Measurements from ENCODE around the gene MPRIP.
"Not testable (repeated sequence)": the region's sequence is repeated elsewhere in the genome, so short reads cannot be mapped to it uniquely, and the experiment has no call there.

The MPRIP gene

DNA sequence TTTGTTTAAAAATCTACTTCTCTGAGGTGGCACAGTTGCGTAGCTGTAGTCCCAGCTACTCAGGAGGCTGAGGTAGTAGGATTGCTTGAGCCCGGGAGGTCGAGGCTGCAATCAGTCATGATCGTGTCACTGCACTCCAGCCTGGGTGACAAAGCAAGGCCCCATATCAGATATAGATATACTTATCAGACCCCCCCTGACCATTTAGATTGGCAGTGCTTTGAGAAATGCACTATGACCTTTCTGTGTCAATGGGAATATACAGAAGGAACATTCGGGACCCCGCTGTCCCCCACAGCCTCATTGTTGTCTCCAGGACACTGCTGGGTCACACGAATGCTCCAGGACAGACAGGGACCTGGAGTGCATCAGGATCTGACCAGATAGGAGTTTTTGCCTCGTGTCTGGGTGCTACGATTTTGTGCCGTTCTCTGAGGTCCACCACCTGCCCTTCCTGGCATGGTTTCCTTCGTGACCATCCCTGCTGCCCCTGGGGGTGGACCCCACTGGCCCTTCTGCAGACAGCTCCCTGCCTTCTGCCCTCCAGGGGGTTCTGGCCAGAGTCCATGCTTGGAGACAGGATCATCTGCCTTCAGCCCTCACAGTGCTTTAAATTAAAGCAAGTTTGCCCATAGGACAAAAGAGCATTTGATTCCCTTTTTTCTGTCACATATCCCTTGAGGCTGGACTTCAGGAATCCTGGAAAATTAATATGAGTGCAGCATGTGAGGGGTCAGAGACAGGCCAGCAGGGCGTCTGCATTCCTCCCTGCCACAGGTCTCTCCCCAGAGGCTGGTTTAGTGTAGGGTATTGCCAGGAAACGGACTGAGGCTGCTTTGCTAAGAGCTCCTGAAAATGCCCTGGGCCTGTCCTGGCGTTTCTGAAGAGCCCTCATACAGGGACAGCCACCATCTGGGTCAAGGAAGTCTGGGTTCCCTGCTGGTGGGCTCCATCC, 144.6 kb downstream of the MPRIP start:
- DNase-seq (ENCODE audit: low read depth): no peak

DNA sequence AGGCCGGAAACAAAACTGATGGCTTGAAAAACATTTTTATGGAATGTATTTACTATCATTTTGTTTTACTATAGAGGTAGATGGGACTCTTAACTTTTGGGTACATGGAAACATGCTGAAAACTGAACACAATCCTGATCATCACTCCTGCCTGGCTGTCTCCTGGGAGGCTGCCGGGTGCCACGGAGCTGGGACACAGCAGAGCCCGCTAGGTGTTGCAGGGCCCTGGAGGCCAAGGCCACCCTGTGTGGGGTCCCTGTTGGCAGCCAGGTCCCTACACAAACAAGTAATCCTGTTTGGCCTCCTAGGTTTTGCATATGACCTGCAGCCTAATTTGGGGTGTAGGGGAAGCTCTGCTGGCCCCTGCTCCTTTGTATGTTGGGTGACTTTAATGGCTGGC, 146.3 kb downstream of the MPRIP start:
- DNase-seq (ENCODE audit: low read depth): no peak

DNA sequence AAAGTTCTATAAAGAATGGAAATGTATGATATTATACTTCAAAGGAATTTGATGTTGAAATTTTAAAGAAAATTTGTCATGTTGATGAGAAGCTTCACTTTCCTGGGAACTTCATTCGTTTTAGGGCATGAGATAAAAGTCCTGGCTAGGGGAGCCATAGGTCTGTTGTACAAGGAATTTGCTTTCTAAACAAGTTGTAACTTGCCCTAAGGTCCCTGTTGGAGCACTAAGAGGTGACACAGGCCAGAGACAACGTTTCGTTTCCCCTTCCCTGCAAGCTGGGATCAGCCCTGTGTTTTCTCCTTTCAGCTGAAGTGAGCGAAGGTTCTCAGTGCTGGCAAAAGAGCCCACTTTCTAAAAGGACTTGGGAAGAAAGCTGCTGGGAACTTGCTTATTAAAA, 147.3 kb downstream of the MPRIP start:
- DNase-seq (ENCODE audit: low read depth): no peak

DNA sequence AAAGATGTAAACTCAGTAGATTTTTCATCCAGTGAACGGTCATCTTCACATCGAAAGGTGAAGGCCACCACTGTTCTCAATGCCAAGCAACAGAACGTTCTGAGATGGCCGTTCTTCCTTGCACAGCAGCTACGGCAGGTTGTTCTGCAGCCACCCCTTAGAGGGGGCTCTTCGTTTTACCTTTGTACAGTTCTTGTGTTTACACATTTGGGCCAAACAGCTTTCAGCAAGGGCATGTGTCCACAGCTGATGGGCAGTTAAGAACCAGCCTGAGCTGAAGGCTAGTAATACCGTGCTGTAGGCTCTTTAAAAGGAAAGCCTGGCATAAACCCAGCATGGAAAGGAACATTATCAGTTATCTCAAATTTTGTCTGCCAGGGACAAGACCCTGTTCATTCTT, 147.9 kb downstream of the MPRIP start:
- no peak for DNase-seq (ENCODE audit: low read depth)

GRCh38 chr17:17191346-17191792, 149.1 kb downstream of the MPRIP start:
- DNase-seq (ENCODE audit: low read depth): peak; percentile 68

DNA sequence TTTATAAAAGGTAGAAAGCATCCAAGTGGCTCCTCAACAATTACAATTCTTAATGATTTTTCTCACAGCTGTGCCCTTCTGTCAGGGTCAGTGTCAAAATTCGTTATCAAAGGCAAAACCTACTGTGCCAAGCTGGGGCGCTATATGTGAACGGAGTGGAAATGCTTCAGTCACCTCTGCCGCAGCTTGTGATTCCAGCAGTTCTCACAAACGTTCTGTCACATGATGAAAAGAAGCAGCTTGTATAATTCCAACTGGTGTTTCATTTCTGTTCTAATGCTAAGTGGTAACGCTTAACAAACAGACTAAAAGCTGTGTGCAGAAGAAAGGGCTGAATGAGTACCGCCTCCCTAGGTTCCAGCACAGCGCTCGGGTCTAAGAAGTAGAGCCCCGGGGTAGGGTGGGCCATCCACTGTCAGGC, 149.7 kb downstream of the MPRIP start:
- DNase-seq (ENCODE audit: low read depth): no peak

- DNase-seq (ENCODE audit: low read depth): not testable (repeated sequence)
Observed at GRCh38 chr17:17195466-17195865, 153.2 kb downstream of the MPRIP start.

- DNase-seq (ENCODE audit: low read depth): no peak
Observed at GRCh38 chr17:17196776-17197175, 154.5 kb downstream of the MPRIP start.

DNA sequence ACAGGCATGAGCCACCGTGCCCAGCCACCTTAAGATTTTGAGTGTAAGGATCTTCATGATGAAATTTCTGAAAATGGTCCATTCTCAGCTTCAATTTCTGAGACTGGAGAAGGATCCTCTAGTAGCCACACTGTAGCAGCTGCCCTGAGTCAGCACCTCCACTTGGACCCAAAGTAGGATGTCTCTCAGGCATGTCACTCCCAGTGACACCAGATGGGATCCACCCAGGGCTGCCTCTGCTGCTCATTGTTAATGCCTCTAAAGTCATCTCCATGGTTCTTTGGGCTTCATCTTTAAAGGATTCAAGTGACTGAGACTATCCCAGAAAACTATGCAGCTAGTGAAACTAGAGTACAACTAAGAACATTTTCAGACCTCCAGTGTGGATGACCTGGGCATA, 156.0 kb downstream of the MPRIP start:
- DNase-seq (ENCODE audit: low read depth): no peak

DNA sequence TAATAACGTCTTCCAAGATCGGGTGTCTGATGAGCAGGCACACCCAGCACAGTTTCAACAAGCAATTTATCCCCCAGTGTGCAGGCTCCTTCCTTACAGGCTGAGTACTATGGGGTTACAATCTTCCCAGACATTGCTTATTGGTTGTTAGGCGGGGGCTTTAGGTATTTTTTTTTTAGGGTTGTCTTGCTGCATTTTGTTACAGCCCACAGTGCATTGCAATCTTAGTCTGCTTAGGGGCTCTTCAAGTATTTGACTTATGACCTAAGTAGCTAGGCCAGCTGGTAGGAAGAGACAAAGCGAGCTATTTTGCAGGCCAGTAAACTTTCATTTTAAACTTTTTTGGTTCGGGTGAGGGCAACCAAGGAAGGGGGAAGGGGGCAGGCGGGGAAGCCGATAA, 158.1 kb downstream of the MPRIP start:
- no peak for DNase-seq (ENCODE audit: low read depth)

DNA sequence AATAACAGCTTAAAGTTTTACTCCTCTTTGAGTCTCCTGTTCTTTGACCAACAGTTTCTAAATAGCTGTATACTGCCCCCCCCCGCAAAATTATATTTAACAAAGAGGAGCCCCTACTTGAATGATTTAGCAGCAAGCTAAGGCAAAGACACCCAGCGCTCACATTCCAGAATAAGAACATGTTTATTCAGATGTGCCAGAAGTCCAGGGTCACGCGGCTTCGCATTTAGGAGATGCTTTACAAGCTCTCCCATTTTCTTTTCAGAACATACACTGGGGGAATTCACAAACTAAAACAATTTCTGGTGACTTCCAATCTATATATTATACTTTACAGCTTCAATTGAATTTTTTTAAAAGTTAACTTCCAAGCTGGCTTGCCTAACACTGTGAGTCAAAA, 158.6 kb downstream of the MPRIP start:
- no peak for DNase-seq (ENCODE audit: low read depth)

DNA sequence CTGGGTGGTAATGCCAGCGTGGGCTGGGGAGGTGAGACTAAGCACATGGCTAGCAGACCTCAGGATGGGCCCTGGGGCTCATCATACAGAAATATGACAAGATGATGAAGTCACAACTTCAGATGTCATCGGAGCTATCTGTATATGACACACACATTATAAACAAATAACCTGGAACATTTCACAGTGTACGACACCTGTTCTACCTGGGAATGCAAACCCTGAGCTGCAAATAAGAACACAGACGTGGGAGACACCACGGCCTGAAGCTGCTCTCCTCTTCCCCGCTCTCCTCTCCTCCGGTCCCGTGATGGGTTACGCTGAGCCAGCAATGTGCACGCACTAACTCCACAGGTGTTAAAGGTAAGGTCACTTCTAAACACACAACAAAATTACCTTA, 159.0 kb downstream of the MPRIP start:
- DNase-seq (ENCODE audit: low read depth): no peak

- DNase-seq (ENCODE audit: low read depth): no peak
Observed at GRCh38 chr17:17201907-17202306, 159.7 kb downstream of the MPRIP start.

GRCh38 chr17:17203173-17203730, 161.0 kb downstream of the MPRIP start:
- DNase-seq (ENCODE audit: low read depth): no peak

DNA sequence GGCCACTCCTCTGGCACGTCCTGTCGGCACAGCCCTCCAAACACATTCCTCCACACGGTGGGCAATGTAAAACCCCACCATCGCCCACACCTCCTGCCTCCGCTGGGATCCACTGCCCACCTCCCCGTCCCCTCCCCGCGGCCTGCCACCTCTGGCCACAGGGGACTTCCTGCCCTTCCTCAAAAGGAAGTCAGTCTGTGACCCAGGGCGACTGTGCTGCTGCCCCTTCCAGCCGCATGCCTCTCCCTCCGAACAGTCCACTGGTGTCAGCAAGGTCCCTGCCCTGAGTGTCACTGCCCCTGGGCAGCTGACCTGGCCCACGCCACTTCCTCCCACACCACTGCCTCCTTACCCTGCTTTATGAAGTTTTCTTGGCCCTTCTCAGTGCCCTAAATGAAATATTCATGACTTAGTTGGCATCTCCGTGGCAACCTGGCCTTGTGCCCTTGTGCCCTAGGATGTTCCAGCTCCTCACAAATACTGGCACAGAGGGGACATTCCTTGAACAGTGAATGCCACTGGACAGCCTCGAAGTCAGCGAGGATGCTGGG, 161.9 kb downstream of the MPRIP start:
- no peak for DNase-seq (ENCODE audit: low read depth)

- no peak for DNase-seq (ENCODE audit: low read depth)
Observed at GRCh38 chr17:17204635-17205231, 162.5 kb downstream of the MPRIP start.

DNA sequence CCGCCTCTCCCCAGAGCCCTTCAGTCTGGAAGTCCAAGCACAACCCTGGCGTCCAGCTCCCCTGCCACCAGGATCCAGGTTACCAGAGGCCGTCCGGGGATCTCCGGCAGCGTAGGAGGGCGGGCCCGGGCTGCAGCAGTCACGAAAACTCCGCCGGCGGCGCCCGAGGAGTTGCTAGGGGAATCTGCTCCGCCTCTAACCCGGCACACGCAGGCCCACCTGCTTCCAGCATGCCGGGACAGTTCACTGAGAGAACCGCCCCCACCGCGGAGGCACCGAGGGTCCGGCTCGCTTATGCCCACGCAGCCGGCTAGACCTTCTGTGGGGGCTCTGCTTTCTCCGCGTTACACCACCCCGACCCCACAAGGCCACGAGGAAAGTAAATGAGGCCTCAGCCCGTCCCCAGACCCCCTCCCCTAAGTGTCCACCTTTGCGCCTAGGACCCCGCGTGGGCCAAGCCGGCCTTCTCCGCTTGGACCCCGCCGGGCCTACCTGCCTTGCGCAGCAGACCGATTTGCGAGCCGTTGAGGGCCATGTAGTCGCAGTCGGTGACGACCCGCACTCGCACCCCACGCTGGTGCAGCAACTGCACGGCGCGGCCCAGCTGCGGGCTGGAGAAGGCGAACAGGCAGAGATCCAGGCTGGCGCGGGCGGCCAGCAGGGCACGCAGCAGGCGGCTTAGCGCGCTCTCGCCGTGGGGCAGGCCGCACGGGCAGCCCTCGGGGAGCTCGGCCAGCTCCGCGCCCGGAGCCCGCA, 163.3 kb downstream of the MPRIP start:
- no peak for DNase-seq (ENCODE audit: low read depth)

- peak; percentile 10 for DNase-seq (ENCODE audit: low read depth)
Observed at GRCh38 chr17:17206124-17206912, 164.1 kb downstream of the MPRIP start, which contains the start of gene PLD6. Gene PLD6, minus strand, starts transcription at chr17:17206333. Its CDS starts 47 bp downstream, at chr17:17206286.

DNA sequence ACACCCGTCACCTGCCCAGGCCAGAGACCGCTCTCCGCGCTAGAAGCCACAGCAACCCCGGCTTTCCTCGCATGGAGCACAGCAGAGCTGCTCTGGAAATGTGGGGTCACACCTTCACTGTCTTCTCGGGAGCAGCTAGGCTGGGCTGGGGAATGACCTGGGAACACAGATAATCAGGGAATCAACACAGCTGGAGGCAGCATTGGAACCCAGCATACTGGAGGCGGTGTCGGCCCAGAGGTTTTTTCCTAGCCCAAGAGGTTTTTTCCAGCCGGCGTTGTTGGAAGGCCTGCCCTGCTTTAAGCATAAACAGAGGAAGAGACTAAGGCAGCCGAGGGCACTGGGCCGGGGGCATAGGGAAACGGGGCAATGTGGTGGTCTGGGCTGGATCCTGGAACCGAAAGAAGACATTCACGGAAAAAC, 164.7 kb downstream of the MPRIP start:
- DNase-seq (ENCODE audit: low read depth): no peak

GRCh38 chr17:17207998-17208397, 165.7 kb downstream of the MPRIP start:
- no peak for DNase-seq (ENCODE audit: low read depth)

- no peak for DNase-seq (ENCODE audit: low read depth)
Observed at GRCh38 chr17:17213775-17214174, 171.5 kb downstream of the MPRIP start.
